ENCODE measurements around the gene JARID2. TPM values are rescaled to one million over a fixed set of nuclear protein-coding genes. Genes with fewer than 3 reads are reported as not detected.
A peak's percentile ranks its signal among the peaks of the same experiment; 100 is the strongest.

Gene JARID2
- total and polyA plus RNA-seq, 4 donors = 15.4 to 25.5 (median 23.1) TPM

- Histone ChIP-seq H3K36me3 (ENCODE audit: control insufficient read depth, insufficient read depth, low read length) (no peaks in the 10 kb centered on the region), H3K27ac (ENCODE audit: low read depth, low read length) (no peak overlapping the region), H3K4me3 (ENCODE audit: low read depth, low read length) (no peak overlapping the region), H3K9me3 (ENCODE audit: control insufficient read depth, insufficient read depth, low read length) (no peaks in the 10 kb centered on the region), H3K4me1 (ENCODE audit: control insufficient read depth, insufficient read depth, low read length) (peaks cover 3% of the 10 kb centered on the region), H3K27me3 (ENCODE audit: control insufficient read depth, insufficient read depth, low read length) (no peaks in the 10 kb centered on the region)
- no peak for DNase-seq (ENCODE audit: low read depth in 4 of 6, low spot score in 6 of 6)
- no CpG with 5 or more reads among the region's 2 CpGs for WGBS (ENCODE audit: insufficient coverage)
Measured at GRCh38 chr6:15372932-15373331, 127.1 kb downstream of the JARID2 start.

- no peak overlapping the region for H3K27ac ChIP-seq (ENCODE audit: low read depth, low read length)
- no peak for DNase-seq (ENCODE audit: low read depth in 4 of 6, low spot score in 6 of 6)
- H3K4me3 ChIP-seq (ENCODE audit: low read depth, low read length) = no peak overlapping the region
- H3K9me3 ChIP-seq (ENCODE audit: control insufficient read depth, insufficient read depth, low read length) = no peaks in the 10 kb centered on the region
- H3K27me3 ChIP-seq (ENCODE audit: control insufficient read depth, insufficient read depth, low read length) = no peaks in the 10 kb centered on the region
- peaks cover 4% of the 10 kb centered on the region for H3K4me1 ChIP-seq (ENCODE audit: control insufficient read depth, insufficient read depth, low read length)
- no peaks in the 10 kb centered on the region for H3K36me3 ChIP-seq (ENCODE audit: control insufficient read depth, insufficient read depth, low read length)
- WGBS (ENCODE audit: insufficient coverage) = 90% methylated on average over 7 of the region's 7 CpGs
Measured at GRCh38 chr6:15374119-15374518, 128.2 kb downstream of the JARID2 start.

GRCh38 chr6:15375018-15375417, 129.1 kb downstream of the JARID2 start:
- Histone ChIP-seq H3K9me3 (ENCODE audit: control insufficient read depth, insufficient read depth, low read length) (no peaks in the 10 kb centered on the region), H3K36me3 (ENCODE audit: control insufficient read depth, insufficient read depth, low read length) (no peaks in the 10 kb centered on the region), H3K27me3 (ENCODE audit: control insufficient read depth, insufficient read depth, low read length) (no peaks in the 10 kb centered on the region), H3K4me1 (ENCODE audit: control insufficient read depth, insufficient read depth, low read length) (peaks cover 7% of the 10 kb centered on the region), H3K4me3 (ENCODE audit: low read depth, low read length) (no peak overlapping the region), H3K27ac (ENCODE audit: low read depth, low read length) (no peak overlapping the region)
- 60% methylated on average over 2 of the region's 2 CpGs for whole genome bisulfite sequencing (ENCODE audit: insufficient coverage)
- no peak for DNase-seq (ENCODE audit: low read depth in 4 of 6, low spot score in 6 of 6)

GRCh38 chr6:15375638-15376290, 129.9 kb downstream of the JARID2 start:
- Histone ChIP-seq H3K9me3 (ENCODE audit: control insufficient read depth, insufficient read depth, low read length) (no peaks in the 10 kb centered on the region), H3K36me3 (ENCODE audit: control insufficient read depth, insufficient read depth, low read length) (no peaks in the 10 kb centered on the region), H3K4me3 (ENCODE audit: low read depth, low read length) (no peak overlapping the region), H3K27ac (ENCODE audit: low read depth, low read length) (no peak overlapping the region), H3K27me3 (ENCODE audit: control insufficient read depth, insufficient read depth, low read length) (no peaks in the 10 kb centered on the region), H3K4me1 (ENCODE audit: control insufficient read depth, insufficient read depth, low read length) (peaks cover 9% of the 10 kb centered on the region)
- DNase-seq (ENCODE audit: low read depth in 4 of 6, low spot score in 6 of 6) = peak in 1 of 6 donors; percentile 49
- WGBS (ENCODE audit: insufficient coverage) = 56% methylated on average over 4 of the region's 4 CpGs

GRCh38 chr6:15376900-15377487, 131.1 kb downstream of the JARID2 start:
- Histone ChIP-seq H3K4me1 (ENCODE audit: control insufficient read depth, insufficient read depth, low read length) (peaks cover 9% of the 10 kb centered on the region), H3K4me3 (ENCODE audit: low read depth, low read length) (no peak overlapping the region), H3K27ac (ENCODE audit: low read depth, low read length) (no peak overlapping the region), H3K9me3 (ENCODE audit: control insufficient read depth, insufficient read depth, low read length) (no peaks in the 10 kb centered on the region), H3K27me3 (ENCODE audit: control insufficient read depth, insufficient read depth, low read length) (no peaks in the 10 kb centered on the region), H3K36me3 (ENCODE audit: control insufficient read depth, insufficient read depth, low read length) (no peaks in the 10 kb centered on the region)
- no CpG with 5 or more reads among the region's 5 CpGs for WGBS (ENCODE audit: insufficient coverage)
- DNase-seq (ENCODE audit: low read depth in 4 of 6, low spot score in 6 of 6) = no peak

GRCh38 chr6:15378272-15378671, 132.4 kb downstream of the JARID2 start:
- no peak overlapping the region for H3K27ac ChIP-seq (ENCODE audit: low read depth, low read length)
- no peak for DNase-seq (ENCODE audit: low read depth in 4 of 6, low spot score in 6 of 6)
- H3K4me3 ChIP-seq (ENCODE audit: low read depth, low read length) = no peak overlapping the region
- H3K9me3 ChIP-seq (ENCODE audit: control insufficient read depth, insufficient read depth, low read length) = no peaks in the 10 kb centered on the region
- H3K27me3 ChIP-seq (ENCODE audit: control insufficient read depth, insufficient read depth, low read length) = no peaks in the 10 kb centered on the region
- no peaks in the 10 kb centered on the region for H3K36me3 ChIP-seq (ENCODE audit: control insufficient read depth, insufficient read depth, low read length)
- peaks cover 9% of the 10 kb centered on the region for H3K4me1 ChIP-seq (ENCODE audit: control insufficient read depth, insufficient read depth, low read length)
- 50% methylated on average over 1 of the region's 1 CpG for WGBS (ENCODE audit: insufficient coverage)

GRCh38 chr6:15378866-15379265, 133.0 kb downstream of the JARID2 start:
- Histone ChIP-seq H3K4me3 (ENCODE audit: low read depth, low read length) (no peak overlapping the region), H3K4me1 (ENCODE audit: control insufficient read depth, insufficient read depth, low read length) (peaks cover 9% of the 10 kb centered on the region), H3K27ac (ENCODE audit: low read depth, low read length) (no peak overlapping the region), H3K36me3 (ENCODE audit: control insufficient read depth, insufficient read depth, low read length) (no peaks in the 10 kb centered on the region), H3K27me3 (ENCODE audit: control insufficient read depth, insufficient read depth, low read length) (no peaks in the 10 kb centered on the region), H3K9me3 (ENCODE audit: control insufficient read depth, insufficient read depth, low read length) (no peaks in the 10 kb centered on the region)
- 41% methylated on average over 1 of the region's 4 CpGs for WGBS (ENCODE audit: insufficient coverage)
- DNase-seq (ENCODE audit: low read depth in 4 of 6, low spot score in 6 of 6) = no peak

GRCh38 chr6:15380351-15380750, 134.5 kb downstream of the JARID2 start:
- Histone ChIP-seq H3K27ac (ENCODE audit: low read depth, low read length) (no peak overlapping the region), H3K36me3 (ENCODE audit: control insufficient read depth, insufficient read depth, low read length) (no peaks in the 10 kb centered on the region), H3K9me3 (ENCODE audit: control insufficient read depth, insufficient read depth, low read length) (no peaks in the 10 kb centered on the region), H3K4me1 (ENCODE audit: control insufficient read depth, insufficient read depth, low read length) (peaks cover 14% of the 10 kb centered on the region), H3K4me3 (ENCODE audit: low read depth, low read length) (no peak overlapping the region), H3K27me3 (ENCODE audit: control insufficient read depth, insufficient read depth, low read length) (no peaks in the 10 kb centered on the region)
- DNase-seq (ENCODE audit: low read depth in 4 of 6, low spot score in 6 of 6) = no peak
- 45% methylated on average over 2 of the region's 4 CpGs for WGBS (ENCODE audit: insufficient coverage)

- no peak overlapping the region for H3K4me3 ChIP-seq (ENCODE audit: low read depth, low read length)
- DNase-seq (ENCODE audit: low read depth in 4 of 6, low spot score in 6 of 6) = no peak
- H3K27ac ChIP-seq (ENCODE audit: low read depth, low read length) = no peak overlapping the region
- 86% methylated on average over 2 of the region's 7 CpGs for WGBS (ENCODE audit: insufficient coverage)
- no peaks in the 10 kb centered on the region for H3K27me3 ChIP-seq (ENCODE audit: control insufficient read depth, insufficient read depth, low read length)
- no peaks in the 10 kb centered on the region for H3K9me3 ChIP-seq (ENCODE audit: control insufficient read depth, insufficient read depth, low read length)
- peaks cover 20% of the 10 kb centered on the region for H3K4me1 ChIP-seq (ENCODE audit: control insufficient read depth, insufficient read depth, low read length)
- no peaks in the 10 kb centered on the region for H3K36me3 ChIP-seq (ENCODE audit: control insufficient read depth, insufficient read depth, low read length)
Measured at GRCh38 chr6:15382089-15382488, 136.2 kb downstream of the JARID2 start.

- Histone ChIP-seq H3K27me3 (ENCODE audit: control insufficient read depth, insufficient read depth, low read length) (no peaks in the 10 kb centered on the region), H3K4me1 (ENCODE audit: control insufficient read depth, insufficient read depth, low read length) (peaks cover 23% of the 10 kb centered on the region), H3K9me3 (ENCODE audit: control insufficient read depth, insufficient read depth, low read length) (no peaks in the 10 kb centered on the region), H3K27ac (ENCODE audit: low read depth, low read length) (no peak overlapping the region), H3K4me3 (ENCODE audit: low read depth, low read length) (no peak overlapping the region), H3K36me3 (ENCODE audit: control insufficient read depth, insufficient read depth, low read length) (no peaks in the 10 kb centered on the region)
- DNase-seq (ENCODE audit: low read depth in 4 of 6, low spot score in 6 of 6) = no peak
- WGBS (ENCODE audit: insufficient coverage) = 94% methylated on average over 6 of the region's 8 CpGs
Measured at GRCh38 chr6:15382712-15383111, 136.8 kb downstream of the JARID2 start.
